ENCODE measurements around the gene TOMM5.

- TF ChIP-seq, protein P1, sequence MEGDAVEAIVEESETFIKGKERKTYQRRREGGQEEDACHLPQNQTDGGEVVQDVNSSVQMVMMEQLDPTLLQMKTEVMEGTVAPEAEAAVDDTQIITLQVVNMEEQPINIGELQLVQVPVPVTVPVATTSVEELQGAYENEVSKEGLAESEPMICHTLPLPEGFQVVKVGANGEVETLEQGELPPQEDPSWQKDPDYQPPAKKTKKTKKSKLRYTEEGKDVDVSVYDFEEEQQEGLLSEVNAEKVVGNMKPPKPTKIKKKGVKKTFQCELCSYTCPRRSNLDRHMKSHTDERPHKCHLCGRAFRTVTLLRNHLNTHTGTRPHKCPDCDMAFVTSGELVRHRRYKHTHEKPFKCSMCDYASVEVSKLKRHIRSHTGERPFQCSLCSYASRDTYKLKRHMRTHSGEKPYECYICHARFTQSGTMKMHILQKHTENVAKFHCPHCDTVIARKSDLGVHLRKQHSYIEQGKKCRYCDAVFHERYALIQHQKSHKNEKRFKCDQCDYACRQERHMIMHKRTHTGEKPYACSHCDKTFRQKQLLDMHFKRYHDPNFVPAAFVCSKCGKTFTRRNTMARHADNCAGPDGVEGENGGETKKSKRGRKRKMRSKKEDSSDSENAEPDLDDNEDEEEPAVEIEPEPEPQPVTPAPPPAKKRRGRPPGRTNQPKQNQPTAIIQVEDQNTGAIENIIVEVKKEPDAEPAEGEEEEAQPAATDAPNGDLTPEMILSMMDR (IDR thresholded peaks at IDR 0.05): no peak
- TF ChIP-seq POLR2A (IDR thresholded peaks at IDR 0.05): no peak
- TF ChIP-seq POLR2AphosphoS5 (IDR thresholded peaks at IDR 0.05): no peak
These were observed 45.0 kb downstream of the TOMM5 start for GRCh38 chr9:37547328-37547878.
